IMR-90 (cell line): ENCODE results near the gene WDR13. TPM values are rescaled to one million over a fixed set of nuclear protein-coding genes. Genes with fewer than 3 reads are reported as not detected.
"Not testable (repeated sequence)": the region's sequence is repeated elsewhere in the genome, so short reads cannot be mapped to it uniquely, and the experiment has no call there.

Source experiments
- ATAC-seq: fragments of 200-7000 bp; cut with Tn5 transposase; 2 replicates; pipeline ENCODE4 v1.9.1; 2020; ENCODE audit warnings: low read depth, mild to moderate bottlenecking, moderate library complexity
- BruUV-seq: library from RNA; stranded (reverse); fragments of 400-500 nt; replicated peaks from 2 replicates; lab custom pipeline; 2021; lab: Mats Ljungman, UMichigan
- CTCF ChIA-PET: fragments of 300-600 bp; formaldehyde crosslinking; extraction: SDS; loops from one replicate; lab custom pipeline; 2021; ENCODE audit warnings: antibody characterized with exemption; lab: Yijun Ruan, JAX
- POLR2A ChIA-PET: fragments of 300-600 bp; sonication (Branson Sonifier 250); formaldehyde crosslinking; loops from one replicate; lab custom pipeline; 2022; ENCODE audit warnings: antibody characterized with exemption; ENCODE audit not compliant: unreplicated experiment; lab: Charles Lee
- DNase-seq: peaks from one replicate; pipeline ENCODE4 v3.0.0; 2013
- H2AFZ ChIP-seq: replicated peaks from 2 replicates; pipeline ENCODE3; 2013; ENCODE audit warnings: low read length, mild to moderate bottlenecking; ENCODE audit not compliant: poor library complexity
- H2AK5ac ChIP-seq: 2 replicates; pipeline ENCODE4 v1.6.1; 2013; ENCODE audit warnings: low read depth, low read length, inconsistent platforms
- H2AK9ac ChIP-seq: replicated peaks from 2 replicates; pipeline ENCODE3; 2013; ENCODE audit warnings: mild to moderate bottlenecking, low read depth, low read length, moderate library complexity; ENCODE audit not compliant: poor library complexity
- H2BK120ac ChIP-seq: 2 replicates; pipeline ENCODE4 v1.6.1; 2013; ENCODE audit warnings: low read depth, low read length, inconsistent platforms
- H2BK15ac ChIP-seq: 3 replicates; pipeline ENCODE4 v1.6.1; 2013; ENCODE audit warnings: low read depth, low read length, inconsistent platforms
- H2BK20ac ChIP-seq: 2 replicates; pipeline ENCODE4 v1.6.1; 2013; ENCODE audit warnings: low read depth, mild to moderate bottlenecking, inconsistent platforms, low read length, moderate library complexity
- H2BK5ac ChIP-seq: 2 replicates; pipeline ENCODE4 v1.6.1; 2013; ENCODE audit warnings: mild to moderate bottlenecking, low read depth, low read length, inconsistent platforms; ENCODE audit not compliant: poor library complexity, severe bottlenecking
- H3K14ac ChIP-seq: replicated peaks from 2 replicates; pipeline ENCODE4 v1.6.1; 2013; ENCODE audit warnings: low read depth, low read length, inconsistent platforms
- H3K18ac ChIP-seq: 2 replicates; pipeline ENCODE4 v1.6.1; 2013; ENCODE audit warnings: low read depth, low read length, control low read depth
- H3K23ac ChIP-seq: 2 replicates; pipeline ENCODE4 v1.6.1; 2013; ENCODE audit warnings: low read depth, low read length, inconsistent platforms
- H3K27ac ChIP-seq: 2 replicates; pipeline ENCODE4 v1.5.1; 2013; ENCODE audit warnings: mild to moderate bottlenecking, control low read depth, low read length; ENCODE audit not compliant: insufficient read depth
- H3K27me3 ChIP-seq: 2 replicates; pipeline ENCODE4 v1.6.1; 2013; ENCODE audit warnings: low read length; ENCODE audit not compliant: control insufficient read depth, insufficient read depth
- H3K36me3 ChIP-seq: 2 replicates; pipeline ENCODE4 v1.6.1; 2013; ENCODE audit warnings: low read length, mixed read lengths; ENCODE audit not compliant: control insufficient read depth, insufficient read depth
- H3K4ac ChIP-seq: 2 replicates; pipeline ENCODE4 v1.6.1; 2013; ENCODE audit warnings: low read depth, low read length, inconsistent platforms
- H3K4me1 ChIP-seq: 2 replicates; pipeline ENCODE4 v1.6.1; 2013; ENCODE audit warnings: low read length, mixed read lengths; ENCODE audit not compliant: control insufficient read depth, insufficient read depth
- H3K4me2 ChIP-seq: 2 replicates; pipeline ENCODE4 v1.6.1; 2013; ENCODE audit warnings: low read depth, mild to moderate bottlenecking, control low read depth, low read length, moderate library complexity
- H3K4me3 ChIP-seq: 2 replicates; pipeline ENCODE4 v1.5.1; 2013; ENCODE audit warnings: low read depth, mild to moderate bottlenecking, control low read depth, low read length, moderate library complexity; ENCODE audit not compliant: insufficient read depth
- H3K56ac ChIP-seq: 2 replicates; pipeline ENCODE4 v1.6.1; 2013; ENCODE audit warnings: low read length, inconsistent platforms; ENCODE audit not compliant: insufficient read depth; ENCODE audit errors: extremely low read depth
- H3K79me1 ChIP-seq, 2 experiments: 2 replicates each; pipeline ENCODE4 v1.6.1; 2013; ENCODE audit warnings: low read length in 2 of 2, inconsistent platforms in 1 of 2, low read depth in 1 of 2
- H3K9ac ChIP-seq: 2 replicates; pipeline ENCODE4 v1.6.1; 2013; ENCODE audit warnings: low read depth, low read length, control low read depth
- H3K9me1 ChIP-seq: 2 replicates; pipeline ENCODE4 v1.6.1; 2013; ENCODE audit warnings: low read length, inconsistent platforms; ENCODE audit not compliant: insufficient read depth
- H3K9me3 ChIP-seq: 2 replicates; pipeline ENCODE4 v1.6.1; 2013; ENCODE audit warnings: low read length; ENCODE audit not compliant: control insufficient read depth, insufficient read depth
- H4K20me1 ChIP-seq: 2 replicates; pipeline ENCODE4 v1.6.1; 2013; ENCODE audit warnings: low read length, inconsistent platforms; ENCODE audit not compliant: insufficient read depth
- H4K5ac ChIP-seq: 2 replicates; pipeline ENCODE4 v1.6.1; 2013; ENCODE audit warnings: mild to moderate bottlenecking, low read depth, low read length, control low read depth
- H4K8ac ChIP-seq, 2 experiments: 2 replicates each; pipeline ENCODE4 v1.6.1; 2013; ENCODE audit warnings: low read depth in 2 of 2, low read length in 2 of 2, control low read depth in 1 of 2, inconsistent platforms in 1 of 2
- H4K91ac ChIP-seq: 2 replicates; pipeline ENCODE4 v1.6.1; 2013; ENCODE audit warnings: low read depth, low read length, inconsistent platforms; ENCODE audit not compliant: insufficient read depth
- CEBPB ChIP-seq: IDR thresholded peaks from 2 replicates; pipeline ENCODE4 v1.6.1; 2012; ENCODE audit warnings: low read depth, low read length, improper control_type of control experiment
- NFE2L2 ChIP-seq: fragments of 150-350 bp; IDR thresholded peaks from 2 replicates; pipeline ENCODE4 v1.6.1; 2016; ENCODE audit warnings: low read depth, mild to moderate bottlenecking, low read length
- RCOR1 ChIP-seq: IDR thresholded peaks from 2 replicates; pipeline ENCODE4 v1.6.1; 2012; ENCODE audit warnings: mild to moderate bottlenecking, low read length, improper control_type of control experiment; ENCODE audit not compliant: insufficient replicate concordance
- RFX5 ChIP-seq: IDR thresholded peaks from 2 replicates; pipeline ENCODE4 v1.8.0; 2012; ENCODE audit warnings: low read depth, mild to moderate bottlenecking, low read length, moderate library complexity
- SMC3 ChIP-seq: fragments of 150-350 bp; IDR thresholded peaks from 2 replicates; pipeline ENCODE4 v1.6.1; 2016; ENCODE audit warnings: low read depth, mild to moderate bottlenecking, antibody characterized with exemption, low read length, moderate library complexity
- WGBS, 2 experiments: methylation state at CpG; one replicate each; pipeline versions ENCODE4 v1.1.5 to v1.1.7; 2013; ENCODE audit warnings: missing lambda C conversion rate in 2 of 2; ENCODE audit not compliant: insufficient read length in 1 of 2; ENCODE audit errors: extremely low coverage in 2 of 2; 5-methylcytosine and 5-hydroxymethylcytosine counted together
- dilution Hi-C: fragments of 300-500 bp; cut with HindIII; formaldehyde crosslinking; loops from one replicate; pipeline ENCODE4 v1.14.3; 2018; ENCODE audit warnings: low sequenced_read_pairs; ENCODE audit not compliant: unreplicated experiment
- in situ Hi-C: fragments of 300-500 bp; cut with MboI; formaldehyde crosslinking; loops from 3 replicates; pipeline ENCODE4 v1.14.3; 2019; ENCODE audit warnings: low sequenced_read_pairs, inconsistent platforms, mixed read lengths
- intact Hi-C: fragments of 100-400 bp; cut with micrococcal nuclease; formaldehyde crosslinking; loops from 2 replicates; pipeline ENCODE4 v1.10.0; 2022
- polyA plus RNA-seq, 3 experiments: library from polyadenylated mRNA; depleted of rRNA; stranded (reverse); fragments of >200 nt; gene quantifications; 2 replicates each; pipeline ENCODE4 v1.2.3, GENCODE V29; 2012; ENCODE audit warnings: low replicate concordance in 1 of 3
- total RNA-seq: library from RNA; depleted of rRNA; stranded (reverse); fragments of >200 nt; gene quantifications from 2 replicates; pipeline ENCODE4 v1.2.3, GENCODE V29; 2012
- TF ChIP-seq, protein P1 (sequence below): fragments of 150-350 bp; IDR thresholded peaks from 2 replicates; pipeline ENCODE4 v1.6.1; 2016; ENCODE audit warnings: low read depth, mild to moderate bottlenecking, low read length, moderate library complexity, borderline replicate concordance

WDR13 gene
- total and polyA plus RNA-seq, 2 of the 4 experiments (the other 2 are of a cell fraction): 62.7 to 153 TPM

DNA sequence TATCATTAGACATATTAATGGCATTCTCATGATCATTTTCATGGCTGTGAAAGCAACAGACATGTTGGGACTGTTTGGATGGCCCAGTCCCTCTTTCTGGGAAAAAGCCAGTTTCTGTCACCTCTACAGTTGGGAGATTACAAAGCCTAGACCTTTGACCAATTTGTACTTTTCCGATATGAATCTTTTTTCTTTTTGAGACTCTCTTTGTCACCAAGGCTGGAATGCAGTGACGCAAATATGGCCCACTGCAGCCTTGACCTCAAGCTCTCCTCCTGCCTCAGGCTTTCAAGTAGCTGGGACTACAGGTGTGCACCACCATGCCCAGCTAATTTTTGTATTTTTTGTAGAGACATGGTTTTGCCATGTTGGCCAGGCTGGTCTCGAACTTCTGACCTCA lies 48.4 kb upstream of the WDR13 start:
- Histone ChIP-seq H3K36me3 (peaks cover 7% of the 10 kb centered on the region; the same call in 1 of the 2 replicates), H3K23ac (no peak overlapping the region), H2BK120ac (no peak overlapping the region), H3K27me3 (no peaks in the 10 kb centered on the region), H3K9me3 (no peaks in the 10 kb centered on the region), H3K4ac (no peak overlapping the region), H3K79me1 (no peaks in the 10 kb centered on the region; a peak in 1 of 4 replicates), H4K8ac (no peak overlapping the region), H2BK5ac (no peak overlapping the region), H2BK15ac (no peak overlapping the region), H3K9me1 (no peaks in the 10 kb centered on the region), H2AK5ac (no peak overlapping the region), H3K4me2 (no peak overlapping the region), H4K20me1 (no peaks in the 10 kb centered on the region), H3K14ac (no peak overlapping the region), H2AFZ (no peak overlapping the region), H2BK20ac (no peak overlapping the region), H3K27ac (no peak overlapping the region), H3K4me1 (no peaks in the 10 kb centered on the region), H3K4me3 (no peak overlapping the region), H3K18ac (no peak overlapping the region), H4K5ac (no peak overlapping the region), H4K91ac (no peak overlapping the region), H2AK9ac (no peak overlapping the region), H3K56ac (no peak overlapping the region), H3K9ac (no peak overlapping the region)
- intact Hi-C loops: no loop called here
- dilution Hi-C loops: no loop called here
- in situ Hi-C loops: no loop called here
- ChIA-PET CTCF (no interaction called here), POLR2A (no interaction called here)
- WGBS, 2 experiments: 100% methylated on average over 1 of the region's 3 CpGs; no CpG with 5 or more reads in 1 of the 2 experiments
- TF ChIP-seq NFE2L2 (no peak), RFX5 (no peak), RCOR1 (no peak), CEBPB (no peak), SMC3 (no peak)
- TF ChIP-seq, protein P1, sequence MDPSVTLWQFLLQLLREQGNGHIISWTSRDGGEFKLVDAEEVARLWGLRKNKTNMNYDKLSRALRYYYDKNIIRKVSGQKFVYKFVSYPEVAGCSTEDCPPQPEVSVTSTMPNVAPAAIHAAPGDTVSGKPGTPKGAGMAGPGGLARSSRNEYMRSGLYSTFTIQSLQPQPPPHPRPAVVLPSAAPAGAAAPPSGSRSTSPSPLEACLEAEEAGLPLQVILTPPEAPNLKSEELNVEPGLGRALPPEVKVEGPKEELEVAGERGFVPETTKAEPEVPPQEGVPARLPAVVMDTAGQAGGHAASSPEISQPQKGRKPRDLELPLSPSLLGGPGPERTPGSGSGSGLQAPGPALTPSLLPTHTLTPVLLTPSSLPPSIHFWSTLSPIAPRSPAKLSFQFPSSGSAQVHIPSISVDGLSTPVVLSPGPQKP: no peak
- ATAC-seq: no peak
- no peak for DNase-seq
- no TSS peak for BruUV-seq

DNA sequence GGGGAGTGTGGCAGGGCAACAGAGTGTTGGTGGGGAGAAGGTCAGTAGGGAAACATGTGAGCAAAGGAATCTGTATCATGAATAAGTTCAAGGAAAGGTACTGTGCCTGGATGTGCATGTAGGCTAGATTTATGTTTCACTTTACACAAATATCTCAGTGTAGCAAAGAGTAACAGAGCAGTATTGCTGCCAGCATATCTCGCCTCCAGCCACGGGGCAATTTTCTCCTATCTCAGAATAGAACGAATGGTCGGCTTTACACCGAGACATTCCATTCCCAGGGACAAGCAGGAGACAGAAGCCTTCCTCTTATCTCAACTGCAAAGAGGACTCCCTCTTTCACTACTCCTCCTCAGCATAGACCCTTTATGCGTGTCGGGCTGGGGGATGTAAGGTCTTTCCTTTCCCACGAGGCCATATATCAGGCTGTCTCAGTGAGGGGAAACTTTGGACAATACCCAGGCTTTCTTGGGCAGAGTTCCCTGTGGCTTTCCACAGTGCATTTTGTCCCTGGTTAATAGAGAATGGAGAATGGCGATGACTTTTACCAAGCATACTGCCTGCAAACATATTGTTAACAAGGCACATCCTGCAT lies 41.5 kb upstream of the WDR13 start:
- H3K4ac ChIP-seq, H4K91ac ChIP-seq, H3K18ac ChIP-seq, H3K9ac ChIP-seq, H3K9me1 ChIP-seq, H3K4me1 ChIP-seq, in situ Hi-C loops, H2BK5ac ChIP-seq, H3K4me3 ChIP-seq, ATAC-seq, H3K56ac ChIP-seq, dilution Hi-C loops, intact Hi-C loops, H3K14ac ChIP-seq, BruUV-seq, DNase-seq, H2BK15ac ChIP-seq, H2BK20ac ChIP-seq, H2BK120ac ChIP-seq, H3K27me3 ChIP-seq, H4K20me1 ChIP-seq, H2AFZ ChIP-seq, CTCF ChIA-PET, POLR2A ChIA-PET, H3K23ac ChIP-seq, H3K4me2 ChIP-seq, H2AK5ac ChIP-seq, H3K9me3 ChIP-seq, H3K79me1 ChIP-seq, H4K5ac ChIP-seq, H3K27ac ChIP-seq, H4K8ac ChIP-seq, H2AK9ac ChIP-seq: not testable (repeated sequence)
- H3K36me3 ChIP-seq: peaks cover 26% of the 10 kb centered on the region
- WGBS, 2 experiments: no CpG with 5 or more reads among the region's 9 CpGs
